Transverse colon (tissue), 4 donors: ENCODE data around the gene AGBL5. TPM values are rescaled to one million over a fixed set of nuclear protein-coding genes. Genes with fewer than 3 reads are reported as not detected.

ENCODE experiments used
- DNase-seq: peaks from one replicate; pipeline ENCODE4 v3.0.0-alpha.2; 2019
- H3K27ac ChIP-seq, 4 donors: fragments of 200-600 bp; sonication (generic); 2 replicates each; pipeline ENCODE4 v1.5.1; 2016 to 2018; ENCODE audit warnings: inconsistent platforms in 4 of 4
- H3K27me3 ChIP-seq: fragments of 200-600 bp; sonication (generic); 2 replicates; pipeline ENCODE4 v1.5.1; 2017; ENCODE audit warnings: inconsistent platforms
- H3K36me3 ChIP-seq, 4 donors: fragments of 200-600 bp; sonication (generic); 2 replicates each; pipeline ENCODE4 v1.5.1; 2017 to 2019; ENCODE audit warnings: inconsistent platforms in 4 of 4
- H3K4me1 ChIP-seq, 4 donors: fragments of 200-600 bp; sonication (generic); 2 replicates each; pipeline ENCODE4 v1.5.1; 2017 to 2020; ENCODE audit warnings: inconsistent platforms in 4 of 4
- H3K4me3 ChIP-seq, 4 donors: fragments of 200-600 bp; sonication (generic); 1 replicate in 1 of 4; 2 replicates in 3 of 4; pipeline versions ENCODE4 v1.5.1 to v1.6.1; 2017 to 2019; ENCODE audit warnings: inconsistent platforms in 4 of 4
- H3K9me3 ChIP-seq, 2 donors: fragments of 200-600 bp; sonication (generic); 2 replicates each; pipeline ENCODE4 v1.5.1; 2017 to 2019; ENCODE audit warnings: inconsistent platforms in 2 of 2
- CTCF ChIP-seq, 5 experiments: fragments of 200-600 bp in 3 of 5; fragments of 450-650 bp in 2 of 5; sonication (generic) in 3 of 5; IDR thresholded peaks; 1 replicate in 2 of 5; 2 replicates in 3 of 5; pipeline ENCODE4 v1.5.1; 2016 to 2017; ENCODE audit warnings: antibody characterized with exemption in 5 of 5, inconsistent platforms in 3 of 5, mild to moderate bottlenecking in 2 of 5, moderate library complexity in 1 of 5
- EP300 ChIP-seq: sonication (generic); formaldehyde crosslinking; IDR thresholded peaks from one replicate; pipeline ENCODE4 v1.6.1; 2017; ENCODE audit warnings: antibody characterized with exemption, low read depth
- POLR2A ChIP-seq: fragments of 450-650 bp; IDR thresholded peaks from one replicate; pipeline ENCODE4 v1.6.1; 2016; ENCODE audit warnings: antibody characterized with exemption, mild to moderate bottlenecking, moderate library complexity
- POLR2AphosphoS5 ChIP-seq, 3 donors: sonication (generic); formaldehyde crosslinking; IDR thresholded peaks; one replicate each; pipeline ENCODE4 v1.6.1; 2016; ENCODE audit warnings: antibody characterized with exemption in 3 of 3
- WGBS, 2 donors: methylation state at CpG; one replicate each; pipeline ENCODE4 v1.1.5; 2018; ENCODE audit warnings: low coverage in 1 of 2; 5-methylcytosine and 5-hydroxymethylcytosine counted together
- in situ Hi-C, 4 donors: fragments of 200-750 bp; cut with MboI; loops; one replicate each; pipeline versions ENCODE4 v1.15.0 to v1.15.1; 2017; ENCODE audit warnings: low sequenced_read_pairs in 3 of 4, low pct_ligation_motif_present in 1 of 4, low pct_unique_long_range_greater_than_20kb in 1 of 4
- intact Hi-C: fragments of 100-400 bp; cut with DNase I; formaldehyde crosslinking; loops from one replicate; pipeline ENCODE4 v1.15.1; 2023; ENCODE audit warnings: low total_unique reads
- total RNA-seq, 4 donors: library from RNA; depleted of rRNA; stranded (reverse); fragments of >200 nt; gene quantifications; one replicate each; pipeline ENCODE4 v1.1.0, GENCODE V29; 2016

AGBL5 gene
- total RNA-seq, 4 donors from 2014 or later: 9.7 to 39.2 (median 13.9) TPM

- DNase-seq: peak; percentile 70
- in situ Hi-C loops: loop anchor here in 3 of 4 donors (5.0 to 10.0 kb wide), 2 partner anchors 53 to 55 kb away; no protein-coding TSS in a partner anchor
- Histone ChIP-seq H3K4me3 (no peak overlapping the region), H3K9me3 (no peaks in the 10 kb centered on the region), H3K4me1 (peaks cover 23 to 48% (median 43%) of the 10 kb centered on the region in 4 donors), H3K27ac (peak overlapping the region; percentile 64 to 80 (median 75)), H3K27me3 (no peaks in the 10 kb centered on the region), H3K36me3 (no peaks in the 10 kb centered on the region)
- intact Hi-C loops: loop anchor here (5.0 kb wide), 1 partner anchor 1123 kb away; no protein-coding TSS in a partner anchor
- 43 to 57% methylated on average over 4 to 9 of the region's 9 CpGs for WGBS, 2 donors
- TF ChIP-seq POLR2AphosphoS5 (IDR thresholded peaks at IDR 0.05) (no peak), CTCF (IDR thresholded peaks at IDR 0.05) (no peak), POLR2A (no peak), EP300 (no peak)
Observed at GRCh38 chr2:27019931-27020855, 31.3 kb upstream of the AGBL5 start.

DNA sequence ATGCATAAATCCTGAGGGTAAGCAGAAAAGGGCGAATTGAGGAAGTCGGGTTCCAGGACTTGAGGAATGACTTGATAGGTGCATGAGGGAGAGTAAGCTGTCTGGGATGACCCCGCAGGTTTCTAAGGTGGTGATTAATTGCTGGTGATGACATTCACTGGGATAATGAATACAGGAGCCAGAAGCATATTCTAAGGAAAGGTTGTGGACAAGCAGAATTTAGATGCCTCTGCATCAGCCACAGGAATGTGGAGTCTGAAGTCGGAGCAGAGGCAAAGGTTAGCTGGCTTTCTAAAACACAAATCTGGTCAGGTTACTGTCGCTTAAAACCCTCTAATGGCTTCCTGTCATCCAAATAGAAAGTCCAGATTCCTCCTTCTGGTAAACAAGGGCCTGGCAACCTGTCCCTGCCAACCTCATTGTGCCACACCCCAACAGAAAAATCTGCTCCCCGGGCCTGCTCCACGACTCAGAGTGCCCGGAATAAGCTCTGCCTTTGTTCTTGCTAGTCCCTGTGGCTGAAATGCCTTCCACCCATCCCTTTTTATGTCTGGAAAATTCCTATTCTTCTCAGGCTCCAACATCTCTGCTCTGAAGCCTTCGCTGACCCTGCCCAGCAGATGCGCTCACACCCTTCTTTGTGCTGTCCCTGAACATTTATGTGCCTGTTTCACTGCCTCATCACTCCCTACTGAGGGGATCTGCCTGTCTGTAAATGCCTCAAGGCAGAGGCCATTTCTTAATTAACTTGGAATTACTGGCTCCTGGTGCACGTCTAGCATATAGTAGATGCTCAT is 30.0 kb upstream of the AGBL5 start:
- peak; percentile 77 for DNase-seq
- Histone ChIP-seq H3K4me1 (peaks cover 17 to 37% (median 33%) of the 10 kb centered on the region in 4 donors), H3K9me3 (no peaks in the 10 kb centered on the region), H3K36me3 (no peaks in the 10 kb centered on the region), H3K4me3 (no peak overlapping the region), H3K27ac (peak overlapping the region; percentile 64 to 80 (median 75)), H3K27me3 (no peaks in the 10 kb centered on the region)
- peak in 1 of 3 donors; percentile 15 for TF ChIP-seq POLR2AphosphoS5 (IDR thresholded peaks at IDR 0.05)
- no peak for TF ChIP-seq CTCF (IDR thresholded peaks at IDR 0.05)
- WGBS, 2 donors: 53 to 58% methylated on average over 3 to 11 of the region's 11 CpGs
- in situ Hi-C loops: no loop called here
- intact Hi-C loops: loop anchor here (5.0 kb wide), 1 partner anchor 1124 kb away; no protein-coding TSS in a partner anchor

DNA sequence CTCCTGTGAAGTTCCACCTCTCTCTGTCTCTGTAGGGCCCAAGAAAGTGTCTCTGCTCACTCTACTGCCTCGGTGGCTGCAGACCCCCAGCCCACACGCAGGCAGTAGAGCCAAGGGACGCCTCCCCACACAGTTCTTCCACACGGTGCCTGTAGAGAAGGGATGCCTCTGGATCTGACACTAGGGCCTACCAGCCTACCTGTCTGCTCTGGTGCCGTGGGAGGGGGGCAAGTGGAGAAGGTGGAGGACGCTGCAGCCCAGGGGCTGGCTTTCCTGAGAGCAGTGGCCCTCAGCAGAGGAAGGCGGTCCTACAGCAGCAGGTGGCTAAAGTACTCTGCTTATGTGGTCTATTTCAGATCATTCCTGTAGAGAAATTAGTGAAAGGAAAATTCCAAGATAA is 27.7 kb upstream of the AGBL5 start:
- peaks cover 17 to 31% (median 27%) of the 10 kb centered on the region in 4 donors for H3K4me1 ChIP-seq
- no peaks in the 10 kb centered on the region for H3K27me3 ChIP-seq
- no peaks in the 10 kb centered on the region for H3K9me3 ChIP-seq
- 95% methylated on average over 7 of the region's 7 CpGs; no CpG with 5 or more reads in 1 of the 2 donors for WGBS, 2 donors
- no peak for DNase-seq
- intact Hi-C loops: loop anchor here (5.0 kb wide), 1 partner anchor 1126 kb away; no protein-coding TSS in a partner anchor
- TF ChIP-seq CTCF (IDR thresholded peaks at IDR 0.05): no peak
- no peaks in the 10 kb centered on the region for H3K36me3 ChIP-seq
- in situ Hi-C loops: no loop called here
- no peak overlapping the region for H3K4me3 ChIP-seq
- H3K27ac ChIP-seq: no peak overlapping the region

GRCh38 chr2:27024188-27024587 is 27.3 kb upstream of the AGBL5 start:
- no peak overlapping the region for H3K27ac ChIP-seq
- H3K27me3 ChIP-seq: no peaks in the 10 kb centered on the region
- H3K36me3 ChIP-seq: no peaks in the 10 kb centered on the region
- intact Hi-C loops (loop anchor here (5.0 kb wide), 1 partner anchor 1127 kb away; no protein-coding TSS in a partner anchor), in situ Hi-C loops (no loop called here)
- WGBS, 2 donors: 60 to 86% methylated on average over 1 to 18 of the region's 18 CpGs
- TF ChIP-seq POLR2A (no peak), POLR2AphosphoS5 (IDR thresholded peaks at IDR 0.05) (no peak), EP300 (no peak), CTCF (IDR thresholded peaks at IDR 0.05) (no peak)
- no peak overlapping the region for H3K4me3 ChIP-seq
- no peak for DNase-seq
- peaks cover 17 to 30% (median 27%) of the 10 kb centered on the region in 4 donors for H3K4me1 ChIP-seq
- no peaks in the 10 kb centered on the region for H3K9me3 ChIP-seq
